K562 (cell line): Measurements from ENCODE around the gene GFOD1. TPM values are rescaled to one million over a fixed set of nuclear protein-coding genes. Genes with fewer than 3 reads are reported as not detected.

Source experiments
- BRD4 ChIP-seq: fragments of 200-600 bp; sonication (generic); IDR thresholded peaks from 2 replicates; pipeline ENCODE4 v1.6.1; 2017; ENCODE audit warnings: inconsistent platforms
- CHD2 ChIP-seq: IDR thresholded peaks from 2 replicates; pipeline ENCODE4 v1.6.1; 2011; ENCODE audit warnings: low read depth, low read length
- GTF3C2 ChIP-seq: IDR thresholded peaks from 3 replicates; pipeline ENCODE4 v1.6.1; 2011; ENCODE audit warnings: borderline replicate concordance, mild to moderate bottlenecking, moderate library complexity; ENCODE audit not compliant: insufficient read length; ENCODE audit errors: extremely low read depth
- ID3 ChIP-seq, 2 experiments: fragments of 250-450 bp in 1 of 2; fragments of 450-650 bp in 1 of 2; sonication (Bioruptor Pico) in 1 of 2; IDR thresholded peaks; 2 replicates each; pipeline versions ENCODE4 v1.6.1 to v1.8.0; 2016 to 2021; ENCODE audit warnings: mild to moderate bottlenecking in 2 of 2, moderate library complexity in 2 of 2, missing compliant biosample characterization in 1 of 2, missing genetic modification characterization in 1 of 2
- LCOR ChIP-seq: sonication (generic); formaldehyde crosslinking; IDR thresholded peaks from 2 replicates; pipeline ENCODE4 v1.8.0; 2022; ENCODE audit warnings: mild to moderate bottlenecking, missing genetic modification reagents
- PHTF2 ChIP-seq: fragments of 250-450 bp; sonication (Bioruptor Pico); IDR thresholded peaks from 2 replicates; pipeline ENCODE4 v1.5.0; 2021; ENCODE audit warnings: mild to moderate bottlenecking
- SAFB ChIP-seq: fragments of 200-400 bp; formaldehyde crosslinking; IDR thresholded peaks from 2 replicates; pipeline ENCODE4 v1.6.1; 2017; ENCODE audit warnings: low read depth, low read length, borderline replicate concordance
- VEZF1 ChIP-seq: fragments of 200-800 bp; sonication (Bioruptor generic); IDR thresholded peaks from 2 replicates; pipeline ENCODE4 v1.6.1; 2017; ENCODE audit warnings: missing genetic modification characterization, missing compliant biosample characterization
- ZFX ChIP-seq: sonication (generic); formaldehyde crosslinking; IDR thresholded peaks from 2 replicates; pipeline ENCODE4 v1.8.0; 2022; ENCODE audit warnings: mild to moderate bottlenecking, missing genetic modification reagents, moderate library complexity
- polyA plus RNA-seq, 8 experiments: library from polyadenylated mRNA; depleted of rRNA in 4 of 8; stranded (reverse) in 5 of 8; unstranded in 3 of 8; fragments of >200 nt; fragmentation: Nextera tagmentation in 2 of 8; fragmentation: Illumina TruSeq in 1 of 8; extraction: Ambion mirVana in 2 of 8; extraction: Trizol in 1 of 8; gene quantifications; 2 replicates each; pipeline versions ENCODE4 v1.2.1 to v1.2.3, GENCODE V29; 2011 to 2014; ENCODE audit warnings: inconsistent platforms in 1 of 8, missing spikeins in 1 of 8
- total RNA-seq, 7 experiments: library from RNA; depleted of rRNA in 6 of 7; stranded (reverse); fragments of >200 nt in 6 of 7; fragmentation: Illumina TruSeq in 2 of 7; extraction: Trizol in 2 of 7; gene quantifications; 2 replicates each; pipeline versions ENCODE4 v1.2.1 to v1.2.3, GENCODE V29; 2011 to 2021; ENCODE audit warnings: low replicate concordance in 1 of 7

The GFOD1 gene
- total and polyA plus RNA-seq, 9 of the 15 experiments (the other 6 are each of a cell fraction or from before 2014, with no cell fraction given) = 3.8 to 12.0 (median 8.2) TPM

- TF ChIP-seq ID3 (CRISPR knock-in tag; IDR thresholded peaks at IDR 0.05) = no peak
- peak; percentile 69; the same call in 1 of the 2 replicates for TF ChIP-seq ID3 (tag; IDR thresholded peaks at IDR 0.05)
- no peak for TF ChIP-seq ZFX (CRISPR knock-in tag)
- no peak for TF ChIP-seq SAFB
- TF ChIP-seq VEZF1 = peak; percentile 40; the same call in 1 of the 2 replicates
- TF ChIP-seq CHD2 = no peak
- TF ChIP-seq PHTF2 (CRISPR knock-in tag) = no peak
- no peak for TF ChIP-seq GTF3C2
- TF ChIP-seq BRD4 = no peak
- TF ChIP-seq LCOR (CRISPR knock-in tag) = 0 out of 2 replicates have a peak, but pooled peaks have one; percentile 12
These were observed 59.4 kb downstream of the GFOD1 start (continued) for GRCh38 chr6:13427801-13428582.
